GM12801 (cell line): Measurements from ENCODE around the gene REPS2.

Experiments
- CTCF ChIP-seq: IDR thresholded peaks from one replicate; pipeline ENCODE4 v1.5.1; 2011; ENCODE audit warnings: control low read depth; ENCODE audit not compliant: insufficient read length; ENCODE audit errors: extremely low read depth

The REPS2 gene

DNA sequence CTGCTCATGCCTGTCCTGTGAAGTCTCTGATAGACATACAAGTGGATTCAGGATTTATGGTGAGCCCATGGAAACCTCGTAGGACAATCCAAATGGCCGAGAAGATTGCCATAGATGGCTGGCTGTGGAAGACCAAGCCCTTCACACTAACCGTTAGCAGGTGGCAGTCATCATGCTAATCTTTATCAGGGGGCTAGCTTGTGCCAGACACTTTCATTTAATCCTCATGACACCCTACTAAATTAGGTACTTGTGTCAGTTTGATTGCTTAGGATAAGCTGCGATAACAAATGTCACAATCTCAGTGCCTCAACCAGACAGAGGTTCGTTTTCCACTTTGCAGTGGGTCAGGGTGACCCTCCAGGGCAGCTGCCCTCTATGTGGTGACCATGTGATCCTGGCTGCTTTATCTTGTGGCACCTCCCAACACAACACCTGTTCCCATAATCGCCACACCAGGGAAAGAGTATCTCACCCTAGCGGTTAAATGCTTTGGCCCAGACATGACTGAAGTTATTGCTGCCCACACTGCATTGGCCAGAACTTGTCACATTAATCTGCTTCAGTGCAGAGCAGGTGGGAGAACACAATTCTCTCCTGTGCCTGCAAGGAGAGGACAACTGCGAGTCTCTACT is 60.8 kb downstream of the REPS2 start:
- TF ChIP-seq CTCF: no peak

- no peak for TF ChIP-seq CTCF
Measured at GRCh38 chrX:17009856-17010625, 63.6 kb downstream of the REPS2 start.

DNA sequence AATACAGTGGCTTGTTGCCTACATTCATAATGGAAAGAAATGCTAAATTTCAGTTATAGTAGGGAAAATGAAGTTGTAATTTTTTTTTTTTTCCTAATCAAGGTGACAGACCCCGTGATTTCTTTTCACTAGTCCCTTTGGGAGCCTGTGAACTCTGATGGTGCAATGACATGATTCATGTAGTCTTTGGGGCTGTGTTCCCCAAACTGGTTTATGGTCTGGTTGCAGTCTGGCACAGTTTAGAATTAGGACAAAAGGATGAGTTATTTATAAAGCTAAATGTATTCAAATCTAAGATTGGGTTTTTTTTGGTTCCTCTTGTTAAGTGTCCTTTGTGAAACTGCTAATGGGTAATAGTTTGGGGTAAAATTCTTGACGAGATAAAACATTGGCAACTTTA is 66.0 kb downstream of the REPS2 start:
- no peak for TF ChIP-seq CTCF

DNA sequence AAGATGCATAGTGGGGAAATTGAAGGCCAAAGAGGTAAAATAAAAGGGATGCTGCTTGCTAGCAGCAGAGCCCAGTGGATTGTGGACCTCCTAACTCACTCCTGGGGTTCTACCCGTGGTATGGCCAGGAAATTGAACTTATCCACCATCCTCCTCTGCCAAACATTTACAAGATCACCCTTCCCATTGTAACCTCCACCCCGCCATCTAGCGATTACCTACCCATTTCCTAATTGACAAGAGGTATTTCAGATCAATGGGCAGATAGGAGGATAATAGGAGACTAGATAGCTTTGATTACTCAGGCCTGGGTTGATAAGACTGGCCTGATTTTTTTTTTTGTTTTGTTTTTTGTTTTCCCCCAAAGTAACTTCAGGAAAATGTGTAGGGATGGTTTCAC is 67.8 kb downstream of the REPS2 start:
- TF ChIP-seq CTCF: no peak

GRCh38 chrX:17017134-17017533 is 70.7 kb downstream of the REPS2 start:
- TF ChIP-seq CTCF: no peak

GRCh38 chrX:17020356-17020755 is 73.9 kb downstream of the REPS2 start:
- no peak for TF ChIP-seq CTCF

DNA sequence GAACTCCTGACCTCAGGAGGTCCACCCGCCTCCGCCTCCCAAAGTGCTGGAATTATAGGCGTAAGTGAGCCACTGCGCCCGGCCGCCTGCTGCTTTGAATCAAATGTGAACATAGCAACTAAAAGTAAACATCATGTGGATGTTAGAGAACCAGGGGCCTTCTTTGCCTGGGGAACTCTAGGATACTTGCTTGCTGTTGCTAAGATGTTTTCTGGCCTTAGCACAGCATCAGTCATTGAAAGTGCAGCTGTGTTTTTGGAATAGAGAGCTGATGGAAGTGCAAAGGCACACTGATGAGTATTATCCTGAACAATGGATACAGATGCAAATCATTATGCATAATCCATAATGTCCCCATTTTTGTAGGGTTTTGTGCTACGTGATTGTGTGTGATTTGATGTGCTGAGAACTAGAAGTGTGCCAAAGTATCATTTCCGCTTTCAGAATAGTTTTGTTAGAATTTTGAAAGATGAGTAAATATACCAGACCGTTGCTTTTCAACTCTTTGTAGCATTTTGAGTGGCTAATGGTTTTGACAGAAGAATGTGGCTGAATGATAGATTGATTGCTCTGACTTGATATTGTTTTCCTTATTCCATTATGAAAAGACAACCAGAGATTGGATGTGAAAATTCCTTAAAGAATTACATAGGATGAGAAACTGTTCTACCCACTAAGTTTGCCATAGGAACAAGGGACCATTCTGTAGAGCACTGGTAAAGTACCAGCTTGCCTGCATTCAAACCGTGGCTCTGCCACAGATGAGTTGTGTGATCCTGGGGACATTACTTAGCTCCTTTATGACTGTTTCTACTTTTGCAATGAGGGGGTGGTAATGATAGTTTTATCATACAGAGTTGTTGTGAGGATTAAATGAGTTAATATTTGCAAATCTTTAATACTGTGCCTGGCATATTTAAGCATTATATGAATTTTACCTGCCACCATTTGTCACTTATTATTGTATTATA is 74.7 kb downstream of the REPS2 start:
- no peak for TF ChIP-seq CTCF
